GM10266 (cell line): ENCODE data around the gene RAD23B.

Experiments used
- DNase-seq: peaks from one replicate; pipeline ENCODE4 v3.0.0; 2012; ENCODE audit errors: extremely low spot score
- CTCF ChIP-seq: IDR thresholded peaks from 2 replicates; pipeline ENCODE4 v1.5.1; 2012; ENCODE audit warnings: mild to moderate bottlenecking, low read depth; ENCODE audit not compliant: control insufficient read depth, insufficient read depth; ENCODE audit errors: missing control alignments

RAD23B gene

GRCh38 chr9:107269254-107269653 is 13.8 kb upstream of the RAD23B start:
- no peak for DNase-seq
- no peak for TF ChIP-seq CTCF

GRCh38 chr9:107269681-107270080 is 13.4 kb upstream of the RAD23B start:
- TF ChIP-seq CTCF: no peak
- no peak for DNase-seq

- TF ChIP-seq CTCF: no peak
- DNase-seq: no peak
Observed at GRCh38 chr9:107270082-107270481, 13.0 kb upstream of the RAD23B start.

- TF ChIP-seq CTCF: no peak
Observed at GRCh38 chr9:107270580-107270979, 12.5 kb upstream of the RAD23B start.

GRCh38 chr9:107273634-107274033 is 9.4 kb upstream of the RAD23B start:
- peak; percentile 7 for TF ChIP-seq CTCF
- no peak for DNase-seq

More at GRCh38 chr9:107270580-107270979, 12.5 kb upstream of the RAD23B start:
- no peak for DNase-seq

GRCh38 chr9:107274096-107274495 is 9.0 kb upstream of the RAD23B start:
- no peak for TF ChIP-seq CTCF
- DNase-seq: no peak

GRCh38 chr9:107274953-107275422 is 8.1 kb upstream of the RAD23B start:
- no peak for TF ChIP-seq CTCF
- no peak for DNase-seq

GRCh38 chr9:107275530-107275929 is 7.5 kb upstream of the RAD23B start:
- TF ChIP-seq CTCF: no peak
- no peak for DNase-seq
